GM19043 (cell line): ENCODE data around the gene PTPN3.

ENCODE experiments used
- ATAC-seq: cut with Tn5 transposase; IDR thresholded peaks from one replicate; pipeline ENCODE4 v1.9.1; 2021; ENCODE audit warnings: low read depth; ENCODE audit not compliant: unreplicated experiment

Gene PTPN3

DNA sequence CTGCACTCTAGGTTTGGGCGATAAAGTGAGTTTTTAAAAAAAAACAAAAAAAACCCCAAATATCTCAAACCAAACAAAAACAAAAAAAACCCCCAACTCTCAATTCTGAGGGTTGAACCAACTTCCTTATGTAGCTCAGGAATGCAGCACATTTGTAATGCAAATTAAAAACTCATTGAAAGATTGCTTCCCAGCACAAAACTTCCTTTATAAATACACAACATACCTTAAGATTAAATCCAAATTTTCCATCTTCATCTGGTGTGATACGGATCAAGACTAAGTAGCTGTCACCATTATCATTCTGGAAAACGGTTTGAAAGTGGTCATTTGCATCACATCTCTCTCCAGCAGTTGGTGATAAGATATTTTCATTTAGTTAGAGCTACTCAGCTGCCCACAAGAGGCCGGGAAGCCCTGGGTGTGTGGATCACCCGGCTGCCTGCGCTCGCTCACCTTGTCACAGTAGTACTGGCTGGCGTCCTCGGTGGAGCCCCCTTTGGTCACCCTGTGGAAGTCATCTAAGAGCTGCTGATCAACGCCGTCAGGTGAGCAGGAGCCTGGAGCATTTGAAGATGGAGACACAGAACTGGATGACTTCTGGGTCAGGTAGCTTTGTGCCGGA lies 88.2 kb downstream of the PTPN3 start:
- ATAC-seq, result no peak

DNA sequence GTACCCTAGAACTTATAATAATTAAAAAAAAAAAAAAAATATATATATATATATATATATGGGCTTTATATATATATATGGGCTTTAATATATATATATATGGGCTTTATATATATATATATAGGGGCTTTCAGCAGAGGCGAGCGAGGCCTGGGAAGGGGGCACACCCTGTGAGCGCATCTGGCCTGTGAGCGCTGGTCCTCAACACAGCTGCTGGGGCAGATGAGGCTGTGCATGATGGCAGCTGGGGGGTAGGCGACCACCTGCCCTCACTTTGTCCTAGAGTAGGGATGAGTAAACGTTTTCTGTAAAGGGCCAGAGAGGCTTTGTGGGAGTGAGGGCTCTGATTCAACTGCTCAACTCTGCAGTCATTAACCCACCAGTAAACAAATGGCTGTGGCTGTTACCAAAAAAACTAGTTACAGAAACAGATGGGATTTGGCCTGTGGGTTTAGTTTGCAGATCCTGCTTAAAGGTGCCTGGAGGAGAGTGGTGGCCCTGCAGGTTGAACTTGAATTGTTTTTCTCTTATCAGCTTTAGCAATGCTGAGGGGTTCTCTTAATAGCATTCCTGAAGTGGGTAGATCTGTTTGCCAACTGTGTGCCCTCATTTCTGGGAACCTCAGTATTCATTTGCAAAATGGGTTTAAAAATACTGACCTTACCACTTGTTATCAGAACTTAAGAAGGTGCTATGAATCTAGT lies 89.2 kb downstream of the PTPN3 start:
- no peak for ATAC-seq

DNA sequence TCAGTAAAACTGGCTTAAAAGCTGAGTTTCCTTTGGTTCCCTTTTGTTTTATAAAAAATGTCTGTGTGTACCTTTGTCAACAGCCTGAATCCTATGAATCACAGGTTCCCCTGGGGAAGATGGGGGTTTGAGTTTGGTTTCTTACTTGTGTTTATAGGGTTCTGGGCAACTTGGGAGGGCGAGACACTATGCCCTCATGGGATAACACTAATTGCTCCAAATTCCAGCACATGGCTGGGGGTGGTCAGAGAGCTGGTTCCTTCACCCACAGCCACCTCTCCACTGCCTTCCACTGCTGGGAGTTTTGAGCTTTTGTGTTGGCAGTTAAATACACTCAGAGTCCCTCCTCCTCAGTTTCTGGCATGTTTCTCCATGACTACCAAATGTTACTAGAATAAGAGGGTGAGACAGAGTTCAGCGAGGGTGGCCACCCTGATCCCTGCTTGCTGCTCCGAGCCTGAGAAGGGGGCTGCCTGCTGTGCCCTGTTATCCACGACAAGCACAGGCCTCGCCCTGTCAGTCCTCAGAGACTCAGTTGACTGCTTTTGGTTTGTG lies 94.3 kb downstream of the PTPN3 start:
- ATAC-seq, result no peak

DNA sequence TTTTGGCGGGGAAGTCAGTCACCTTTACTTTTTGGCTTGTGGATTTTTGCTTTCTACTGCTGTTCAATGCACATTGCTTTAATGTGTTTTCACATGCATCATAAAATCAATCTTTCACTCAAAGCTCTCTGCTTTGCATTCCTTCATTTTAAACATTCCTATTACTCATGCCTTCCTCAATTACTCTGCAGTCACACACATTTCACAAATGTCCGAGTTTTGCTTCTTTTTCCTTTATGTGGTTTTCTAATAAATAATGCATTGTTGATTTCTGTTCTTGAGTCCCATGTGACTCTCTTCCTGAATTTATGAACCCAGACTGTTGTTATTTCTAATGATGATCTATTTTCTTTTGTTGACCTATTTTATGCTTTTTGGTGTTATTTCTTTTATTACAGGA lies 95.0 kb downstream of the PTPN3 start:
- no peak for ATAC-seq

DNA sequence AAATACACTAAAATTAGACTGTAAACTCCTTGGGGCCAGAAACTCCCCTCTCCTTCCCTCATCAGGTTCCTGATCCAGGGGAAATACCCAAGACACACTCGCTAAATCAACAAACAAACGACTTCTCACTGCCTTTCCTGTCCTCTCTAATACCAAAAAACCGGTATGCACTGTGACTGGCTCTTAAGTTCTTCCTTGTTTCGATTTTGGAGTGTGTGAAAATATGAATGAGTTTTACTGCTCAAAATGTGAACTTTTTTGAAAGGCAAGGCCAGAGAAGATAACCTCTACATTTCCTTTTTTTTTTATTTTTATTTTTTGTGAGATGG lies 96.2 kb downstream of the PTPN3 start:
- ATAC-seq, result peak; percentile 3

DNA sequence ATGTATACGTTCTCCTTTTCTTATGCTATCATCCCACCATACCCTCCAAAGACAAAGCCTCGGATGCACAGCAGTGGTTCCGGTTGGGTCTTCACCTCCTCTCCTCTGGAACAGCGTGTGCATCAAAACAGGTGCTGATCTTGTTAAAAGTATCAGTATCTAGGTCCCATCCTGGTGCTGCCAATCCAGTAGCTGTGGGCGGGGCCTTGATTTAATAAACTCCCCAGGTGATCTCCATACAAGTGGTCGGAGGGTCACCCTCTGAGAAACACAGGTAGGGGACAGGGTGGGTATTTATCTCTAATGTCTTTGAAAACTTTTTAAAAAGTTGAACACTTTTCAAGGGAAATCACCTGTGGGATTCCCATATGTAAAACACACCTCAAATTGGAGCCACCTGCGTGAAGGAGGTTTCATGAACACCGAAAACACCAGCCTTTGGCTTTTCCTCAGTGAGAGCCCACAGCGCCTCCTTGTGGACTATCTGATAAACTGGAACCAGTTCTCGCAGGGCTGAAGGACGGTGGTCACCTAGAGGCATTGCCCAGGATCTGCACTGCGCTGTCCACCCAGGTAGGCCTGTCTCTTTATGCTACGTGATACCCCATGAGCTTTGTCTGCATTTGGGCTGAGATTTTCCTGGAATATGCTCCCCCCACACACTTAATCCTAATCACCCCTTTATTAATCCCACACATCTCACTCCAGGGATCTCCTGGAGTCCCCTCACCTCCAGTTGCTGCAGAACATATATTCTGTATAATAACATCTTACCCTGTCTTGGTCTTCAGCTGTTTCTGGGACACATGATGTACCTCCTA lies 96.7 kb downstream of the PTPN3 start:
- ATAC-seq, result peak; percentile 45

DNA sequence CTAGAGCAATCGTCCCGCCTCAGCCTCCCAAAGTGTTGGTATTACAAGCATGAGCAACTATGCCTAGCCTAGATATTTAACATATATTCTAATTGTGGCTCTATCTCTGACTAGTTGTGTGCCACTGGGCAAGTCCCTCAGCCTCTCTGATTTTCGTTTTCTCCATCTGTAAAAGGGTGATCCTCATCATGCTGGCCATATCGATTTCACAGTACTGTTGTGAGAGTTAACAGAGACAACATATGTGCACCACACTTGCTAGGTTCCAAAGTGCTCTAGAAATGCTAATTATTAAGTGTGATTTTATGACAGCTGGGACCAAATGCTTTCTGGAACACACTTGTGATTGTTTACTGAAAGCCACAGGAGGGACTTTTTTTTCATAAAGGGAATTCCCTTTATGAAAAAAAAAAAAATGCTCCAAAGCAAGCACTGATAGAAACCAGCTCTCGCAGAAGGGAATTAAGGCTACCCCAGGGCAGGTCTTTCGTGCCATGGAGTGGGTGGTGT lies 98.8 kb downstream of the PTPN3 start:
- peak; percentile 67 for ATAC-seq

DNA sequence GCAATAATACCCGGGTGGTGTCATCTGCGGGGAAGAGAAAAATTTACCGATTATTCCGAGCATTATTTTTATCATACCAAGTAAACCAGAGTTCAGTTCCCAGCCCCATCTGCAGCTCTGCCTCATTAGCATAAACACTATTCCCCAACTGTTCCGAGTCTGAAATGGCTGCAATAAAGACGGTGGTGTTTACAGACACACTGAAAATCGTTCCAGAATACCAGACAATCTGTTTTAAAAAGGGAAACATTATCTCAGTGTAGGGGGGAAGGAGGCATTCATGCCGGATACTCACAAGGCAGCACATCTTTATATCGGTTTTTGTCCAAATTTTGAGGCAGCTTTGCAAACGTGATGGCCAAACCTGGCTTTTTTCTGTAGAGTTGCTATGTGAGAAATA lies 106.9 kb downstream of the PTPN3 start:
- ATAC-seq, result no peak

DNA sequence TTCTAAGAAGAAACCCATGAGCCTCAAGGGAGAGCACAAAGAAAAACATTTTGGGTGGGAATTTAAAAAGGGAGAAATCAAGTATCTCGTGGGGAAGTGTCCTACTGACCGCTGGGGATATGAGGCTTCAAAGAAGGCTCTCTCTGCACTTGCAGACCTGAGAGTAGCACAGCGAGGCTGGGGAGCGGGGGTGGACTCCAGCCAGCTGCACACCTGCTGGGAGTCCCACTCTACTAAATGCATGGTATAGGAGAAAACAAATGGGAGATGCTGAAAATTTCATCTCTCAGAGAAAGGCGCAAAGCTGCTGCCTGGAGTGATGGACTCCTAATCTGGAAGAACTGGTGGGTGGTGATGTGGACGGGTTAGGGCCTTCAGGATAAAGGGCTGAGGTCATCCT lies 110.3 kb downstream of the PTPN3 start:
- no peak for ATAC-seq

DNA sequence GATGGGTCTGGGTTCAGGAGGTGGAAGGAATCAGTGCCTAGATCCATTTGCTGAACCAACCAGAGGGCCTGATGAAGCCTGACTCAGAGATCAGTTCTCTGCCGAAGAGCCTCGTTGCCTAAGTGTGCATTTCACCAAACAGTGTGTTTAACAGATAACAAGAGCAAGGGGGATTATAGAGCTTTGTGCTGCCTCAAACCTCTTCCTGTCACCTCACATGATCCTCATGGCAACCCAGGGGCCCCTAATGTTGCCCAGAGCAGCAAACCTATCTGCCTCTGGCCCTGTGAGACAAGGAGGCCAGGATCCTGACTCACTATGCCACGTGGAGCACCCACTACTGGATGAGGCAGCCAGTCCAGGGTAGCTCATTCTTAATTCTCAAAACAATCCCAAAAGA lies 110.9 kb downstream of the PTPN3 start:
- no peak for ATAC-seq

DNA sequence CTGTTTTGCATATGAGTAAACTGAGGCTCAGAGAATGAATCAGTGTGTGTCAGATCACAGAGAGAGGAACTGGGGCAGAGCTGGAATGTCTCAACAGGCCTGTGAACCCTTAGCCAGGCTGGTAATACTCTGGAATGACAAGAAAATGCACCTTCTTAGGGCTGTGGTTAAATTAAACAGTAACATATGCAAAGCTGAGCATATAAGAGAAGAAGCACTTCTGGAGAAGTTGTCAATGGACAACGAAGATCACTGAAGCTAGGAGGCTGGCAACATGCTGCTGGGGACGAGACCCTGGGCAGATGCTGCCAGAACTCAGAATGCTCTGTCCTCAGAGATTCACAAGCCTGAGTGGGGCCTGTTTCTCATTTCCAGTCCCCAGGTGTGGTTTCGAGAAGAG lies 112.6 kb downstream of the PTPN3 start:
- ATAC-seq, result peak; percentile 40

DNA sequence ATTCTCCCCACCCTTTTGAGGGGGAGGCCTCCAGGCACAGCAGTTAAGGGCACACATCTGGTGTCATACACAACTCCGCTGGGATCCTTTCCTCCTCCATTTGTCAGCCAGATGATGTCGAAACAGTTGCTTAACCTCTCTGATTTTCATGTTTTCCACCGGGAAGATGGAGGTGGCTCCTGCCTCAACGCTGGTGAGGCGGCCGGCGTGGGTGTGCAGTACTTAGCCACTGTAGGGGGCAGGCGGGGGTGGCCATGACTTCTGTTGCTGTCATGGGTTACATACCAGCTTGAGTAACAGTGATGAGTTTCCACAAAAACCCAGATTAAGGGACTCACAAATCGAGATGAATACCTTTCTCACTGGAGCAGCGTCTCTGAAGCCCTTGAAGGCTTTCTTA lies 114.2 kb downstream of the PTPN3 start:
- no peak for ATAC-seq

DNA sequence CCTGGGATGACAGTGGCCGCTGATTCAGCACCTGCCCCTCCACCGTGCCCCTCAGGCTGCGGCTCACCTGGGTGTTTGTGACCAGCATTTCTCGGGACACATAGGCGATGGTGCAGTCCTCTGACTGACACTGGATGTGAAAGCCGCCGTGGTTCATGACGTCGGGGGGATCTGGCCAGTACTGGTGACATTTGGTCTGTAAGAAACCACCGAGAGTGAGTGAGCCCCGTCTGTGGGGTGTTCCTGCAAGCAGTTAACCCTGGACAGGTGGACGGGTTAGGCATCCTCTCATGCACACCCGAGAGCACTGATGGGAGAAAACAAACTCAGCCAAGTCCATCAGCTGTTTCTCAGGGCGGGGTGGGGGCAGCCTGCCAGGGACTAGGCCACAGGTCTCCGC lies 114.8 kb downstream of the PTPN3 start:
- ATAC-seq, result no peak

DNA sequence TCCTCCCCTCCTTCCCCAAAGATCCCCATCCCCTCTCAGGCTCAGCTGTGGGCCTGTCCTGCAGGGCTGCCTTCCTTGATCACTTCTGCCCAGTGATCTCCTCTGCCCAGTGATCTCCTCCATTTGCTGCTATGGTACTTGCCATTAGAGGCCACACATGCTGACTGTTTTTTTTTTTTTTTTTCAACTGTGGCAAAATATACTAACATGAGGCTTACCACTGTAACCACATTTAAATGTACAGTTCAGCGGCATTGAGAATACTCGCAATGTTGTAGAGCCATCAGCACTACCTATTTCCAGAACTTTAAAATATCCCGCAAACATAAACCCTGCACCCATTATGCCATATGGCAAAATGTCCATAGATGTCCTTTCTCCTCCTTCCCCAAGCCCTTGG lies 115.5 kb downstream of the PTPN3 start:
- ATAC-seq, result no peak

DNA sequence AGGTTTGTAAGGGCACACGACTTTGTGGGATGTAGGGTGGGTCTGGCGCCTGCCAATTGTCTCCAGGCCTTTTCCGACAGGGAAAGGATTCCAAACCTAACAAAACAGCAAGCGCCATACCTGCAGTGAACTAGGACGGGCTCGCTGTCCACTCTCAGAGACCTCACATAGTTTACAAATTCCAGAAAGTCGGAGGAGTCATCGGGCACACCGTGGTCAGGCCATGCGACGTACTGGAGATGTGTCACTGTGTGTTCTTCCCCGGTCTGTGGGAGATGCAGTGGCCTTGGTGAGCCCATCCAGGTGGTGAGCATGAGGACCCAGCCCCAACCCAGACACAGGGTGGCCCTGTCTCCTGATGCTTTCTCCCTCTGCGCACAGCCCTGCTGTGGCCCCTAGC lies 115.9 kb downstream of the PTPN3 start:
- ATAC-seq, result no peak

DNA sequence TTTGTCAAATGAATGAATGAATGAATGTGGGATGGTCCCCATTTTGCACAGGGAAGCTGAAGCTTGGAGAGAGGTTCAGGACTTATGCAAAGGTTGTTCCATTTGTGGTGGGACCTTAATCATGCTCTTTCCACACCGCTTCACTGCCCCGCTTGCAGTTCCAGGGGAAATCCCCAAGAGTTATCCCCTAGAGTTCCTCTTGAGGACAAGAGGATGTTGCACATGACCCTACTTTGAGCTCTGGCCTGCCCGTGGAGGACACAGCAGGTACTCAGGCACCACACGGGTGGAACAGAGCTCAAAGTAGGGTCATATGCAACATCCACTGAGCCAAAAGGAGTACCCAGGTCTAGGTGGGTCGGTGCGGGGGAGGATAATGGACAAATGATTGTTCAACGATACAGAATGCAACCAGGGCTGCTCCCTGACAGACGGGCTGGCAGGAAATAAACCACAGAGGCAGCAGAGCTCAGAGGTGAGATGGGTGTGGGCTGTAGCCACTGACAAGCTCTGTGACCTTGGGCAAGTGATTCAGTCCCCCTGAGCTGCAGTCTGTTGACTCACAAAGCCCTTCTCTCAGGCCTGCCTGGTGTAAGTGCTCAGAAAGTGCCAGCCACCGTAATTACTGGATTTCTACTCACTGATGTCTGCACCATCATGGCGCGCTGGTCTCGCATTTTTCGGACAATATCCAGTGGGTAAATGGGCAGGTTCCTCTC lies 116.9 kb downstream of the PTPN3 start:
- ATAC-seq, result peak; percentile 61

DNA sequence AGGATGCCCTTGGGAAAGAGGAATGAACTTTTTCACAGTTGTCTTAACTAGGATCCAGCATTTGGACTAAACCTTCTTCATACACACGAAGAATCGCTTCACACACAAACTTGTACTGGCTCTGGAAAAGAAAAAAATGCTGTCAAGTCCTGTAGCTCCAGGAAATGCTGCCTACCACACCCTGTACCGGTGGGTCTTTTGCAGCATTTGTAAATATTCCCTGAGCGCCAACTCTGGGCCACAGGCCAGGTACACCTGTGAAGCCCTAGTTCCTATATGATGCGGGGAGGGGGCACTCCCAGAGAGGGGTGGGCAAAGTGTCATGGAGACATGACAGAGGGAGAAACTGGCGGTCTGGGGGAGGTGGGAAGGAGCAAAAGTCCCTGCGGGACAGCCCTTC lies 118.6 kb downstream of the PTPN3 start:
- ATAC-seq, result no peak

DNA sequence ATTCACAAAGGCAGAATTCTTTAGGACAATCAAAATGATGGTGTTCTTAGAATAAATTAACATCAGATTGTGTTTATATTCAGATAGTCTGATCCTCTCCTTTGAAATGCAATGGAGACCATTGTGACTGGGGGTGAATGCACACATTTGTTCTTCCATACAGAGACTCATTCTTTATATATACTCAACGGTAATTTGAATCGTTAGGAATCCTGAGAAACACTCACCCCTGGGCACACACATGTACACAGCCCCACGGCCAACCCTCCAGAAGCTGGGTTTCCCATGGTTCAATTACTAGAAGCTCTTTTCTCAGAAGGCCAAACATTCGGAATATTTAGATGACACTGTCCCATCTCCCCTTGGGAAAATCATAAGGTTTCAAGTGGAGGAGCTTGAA lies 119.8 kb downstream of the PTPN3 start:
- no peak for ATAC-seq

DNA sequence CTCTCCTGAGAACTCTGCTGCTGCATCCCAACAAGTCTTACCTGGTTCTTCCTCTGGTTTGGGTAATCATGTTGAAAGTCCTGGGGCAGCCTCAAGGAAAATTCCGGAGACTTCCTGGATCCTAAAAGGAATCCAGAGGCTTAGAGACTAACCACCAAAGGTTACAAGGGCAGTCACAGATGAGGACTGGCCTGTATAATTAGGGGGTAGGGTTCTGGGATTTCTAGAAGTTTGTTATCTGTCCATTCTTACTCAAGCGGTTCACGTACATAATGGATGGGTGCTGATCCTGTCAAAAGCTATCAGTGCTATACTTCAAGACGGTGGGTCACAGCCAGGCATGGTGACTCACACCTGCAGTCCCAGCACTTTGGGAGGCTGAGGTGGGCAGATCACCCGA lies 125.9 kb downstream of the PTPN3 start:
- ATAC-seq, result no peak

DNA sequence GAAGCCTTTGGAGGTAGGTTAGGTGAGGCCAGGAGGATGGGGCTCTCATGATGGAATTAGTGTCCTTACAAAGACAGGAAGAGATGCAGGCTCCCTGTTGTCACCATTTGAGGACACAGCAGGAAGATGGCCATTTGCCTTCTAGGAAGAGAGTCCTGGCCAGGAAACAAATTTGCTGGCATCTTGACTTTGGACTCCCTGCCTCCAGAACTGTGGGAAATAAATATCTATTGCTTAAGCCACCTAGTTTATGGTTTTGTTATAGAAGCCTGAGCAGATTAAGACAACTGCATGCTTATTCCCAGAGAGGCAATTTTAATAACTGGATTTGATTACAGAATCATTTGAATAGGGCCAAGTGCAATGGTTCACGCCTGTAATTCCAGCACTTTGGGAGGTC lies 126.7 kb downstream of the PTPN3 start:
- ATAC-seq, result no peak

DNA sequence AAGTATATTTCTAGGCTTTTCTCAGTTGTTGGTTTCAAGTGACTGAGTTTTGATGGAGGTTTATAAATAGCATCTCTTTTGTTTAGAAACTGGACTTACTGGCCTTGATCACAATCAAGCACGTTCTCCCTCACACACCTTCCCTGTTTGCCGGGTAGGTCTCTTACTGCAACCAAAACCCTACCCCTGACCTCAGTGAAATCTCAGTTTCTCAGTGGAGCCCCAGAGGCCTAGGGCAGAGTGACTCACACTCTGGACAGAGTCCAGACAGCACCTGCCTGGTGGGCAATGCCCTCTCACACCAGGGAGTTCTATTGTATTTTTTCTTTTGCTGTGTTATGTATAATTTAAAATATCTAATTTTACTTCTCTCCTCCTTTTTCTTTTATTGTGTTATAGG lies 128.8 kb downstream of the PTPN3 start:
- ATAC-seq, result no peak
